Activated naive CD8-positive, alpha-beta T cell treated with anti-CD3 and anti-CD28 coated beads, Interleukin-2, amount 10 ng/mL, durations not matched to agents 7 days and 5 days (primary cell): ENCODE data around the gene PTN. TPM values are rescaled to one million over a fixed set of nuclear protein-coding genes. Genes with fewer than 3 reads are reported as not detected.

ENCODE experiments used
- ATAC-seq: fragments of 150-1000 bp; cut with Tn5 transposase; one replicate; pipeline ENCODE4 v1.10.0; 2021; ENCODE audit warnings: low read depth, moderate library complexity
- POLR2A ChIA-PET: fragments of 350-600 bp; sonication (Branson Sonifier 250); formaldehyde crosslinking; loops from one replicate; lab custom pipeline; 2021; ENCODE audit warnings: antibody characterized with exemption; lab: Charles Lee
- DNase-seq: peaks from one replicate; pipeline ENCODE4 v3.0.0; 2021
- H3K27ac Mint-ChIP-seq: one replicate; pipeline ENCODE4 v1.8.0; 2022; ENCODE audit warnings: mild to moderate bottlenecking, mixed read lengths
- H3K27me3 Mint-ChIP-seq: one replicate; pipeline ENCODE4 v1.8.0; 2022; ENCODE audit warnings: mild to moderate bottlenecking, moderate library complexity, mixed read lengths
- H3K36me3 Mint-ChIP-seq: one replicate; pipeline ENCODE4 v1.8.0; 2021; ENCODE audit warnings: mild to moderate bottlenecking, mixed read lengths
- H3K4me1 Mint-ChIP-seq: one replicate; pipeline ENCODE4 v1.8.0; 2021; ENCODE audit warnings: mixed read lengths
- H3K4me3 Mint-ChIP-seq: one replicate; pipeline ENCODE4 v1.8.0; 2022; ENCODE audit warnings: mild to moderate bottlenecking, moderate library complexity, mixed read lengths
- H3K9me3 Mint-ChIP-seq: one replicate; pipeline ENCODE4 v1.8.0; 2021; ENCODE audit warnings: mixed read lengths
- total RNA-seq, 2 experiments: library from RNA; stranded (reverse); gene quantifications; one replicate each; pipeline ENCODE4 v1.2.3, GENCODE V29; 2021

The PTN gene
- total RNA-seq, 2 experiments from 2014 or later: not detected

DNA sequence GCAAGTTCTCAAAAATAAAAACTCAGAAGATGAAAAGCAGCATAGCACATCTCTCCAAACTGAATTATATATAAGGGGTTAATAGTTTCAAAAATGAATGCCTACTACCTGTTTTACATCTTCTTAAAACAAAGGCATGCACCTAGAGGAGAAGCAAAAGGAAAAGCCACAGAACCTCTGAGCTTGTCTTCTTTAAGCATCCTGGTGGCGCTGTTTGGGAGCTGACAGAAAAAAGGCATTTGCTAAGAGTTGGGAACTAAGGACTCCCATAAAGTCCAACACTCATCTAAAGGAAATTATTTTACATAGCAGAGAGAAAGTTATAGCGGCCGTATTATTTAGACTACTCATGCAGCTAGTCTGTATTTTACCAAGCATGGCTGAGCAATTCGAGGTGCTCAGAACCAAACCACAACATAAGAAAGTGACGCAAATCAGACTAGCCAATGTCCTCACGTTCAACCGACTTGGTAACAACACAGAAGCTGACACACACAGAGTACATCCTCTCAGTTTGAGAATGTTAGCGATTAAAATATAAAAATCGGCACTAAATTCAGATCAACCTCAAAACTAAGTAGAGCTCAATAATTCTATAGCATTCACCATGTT lies 38.8 kb downstream of the PTN start:
- no peaks in the 10 kb centered on the region for H3K27me3 Mint-ChIP-seq
- no peaks in the 10 kb centered on the region for H3K4me1 Mint-ChIP-seq
- no peak for DNase-seq
- POLR2A ChIA-PET: no interaction called here
- H3K4me3 Mint-ChIP-seq: no peak overlapping the region
- no peaks in the 10 kb centered on the region for H3K36me3 Mint-ChIP-seq
- no peak for ATAC-seq
- no peaks in the 10 kb centered on the region for H3K9me3 Mint-ChIP-seq
- no peak overlapping the region for H3K27ac Mint-ChIP-seq

DNA sequence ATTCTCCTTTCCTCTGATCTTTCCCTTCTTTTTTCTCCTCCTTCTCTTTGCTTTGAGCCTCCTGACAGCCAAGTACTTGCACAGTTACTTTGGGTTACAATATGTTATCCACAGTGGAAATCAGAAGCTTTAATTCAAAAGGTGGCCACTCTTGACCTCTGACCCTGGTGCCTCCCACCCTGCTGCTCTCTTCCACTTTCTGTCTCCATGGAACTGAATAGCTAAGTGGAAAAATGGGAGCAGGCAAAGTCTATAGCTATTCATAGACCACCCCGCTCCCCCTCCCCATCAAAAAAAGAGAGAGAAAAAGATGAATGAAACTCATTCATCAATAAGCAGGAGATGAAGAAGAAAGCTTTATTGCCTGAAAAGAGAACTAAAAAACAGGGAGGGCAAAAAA lies 39.4 kb downstream of the PTN start:
- no peak for DNase-seq
- Mint-ChIP-seq H3K4me3 (no peak overlapping the region), H3K4me1 (no peaks in the 10 kb centered on the region), H3K27me3 (no peaks in the 10 kb centered on the region), H3K9me3 (no peaks in the 10 kb centered on the region), H3K27ac (no peak overlapping the region), H3K36me3 (no peaks in the 10 kb centered on the region)
- ATAC-seq: no peak
- POLR2A ChIA-PET: no interaction called here

GRCh38 chr7:137302081-137302480 lies 41.5 kb downstream of the PTN start:
- no peak for DNase-seq
- Mint-ChIP-seq H3K27ac (no peak overlapping the region), H3K9me3 (no peaks in the 10 kb centered on the region), H3K4me3 (no peak overlapping the region), H3K4me1 (no peaks in the 10 kb centered on the region), H3K27me3 (no peaks in the 10 kb centered on the region), H3K36me3 (no peaks in the 10 kb centered on the region)
- POLR2A ChIA-PET: no interaction called here
- no peak for ATAC-seq

DNA sequence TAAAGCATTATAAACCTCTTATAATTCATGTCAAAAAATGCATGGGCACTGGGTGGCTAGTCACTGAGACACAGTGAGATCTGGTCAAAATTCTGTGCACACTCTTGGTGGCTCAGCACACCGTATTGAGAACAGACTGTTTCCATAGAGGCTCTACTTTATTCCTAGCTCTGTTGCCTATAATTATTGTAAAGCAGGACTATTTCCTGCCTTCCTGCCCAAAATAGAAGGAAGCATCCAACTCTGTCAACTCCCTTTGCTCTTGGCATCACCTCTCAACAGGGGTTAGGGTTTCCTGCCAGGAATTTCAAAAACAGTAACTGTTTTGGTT lies 45.1 kb downstream of the PTN start:
- Mint-ChIP-seq H3K27ac (no peak overlapping the region), H3K4me3 (no peak overlapping the region), H3K9me3 (no peaks in the 10 kb centered on the region), H3K4me1 (no peaks in the 10 kb centered on the region), H3K27me3 (no peaks in the 10 kb centered on the region), H3K36me3 (no peaks in the 10 kb centered on the region)
- POLR2A ChIA-PET: no interaction called here
- ATAC-seq (no peak), DNase-seq (no peak)

DNA sequence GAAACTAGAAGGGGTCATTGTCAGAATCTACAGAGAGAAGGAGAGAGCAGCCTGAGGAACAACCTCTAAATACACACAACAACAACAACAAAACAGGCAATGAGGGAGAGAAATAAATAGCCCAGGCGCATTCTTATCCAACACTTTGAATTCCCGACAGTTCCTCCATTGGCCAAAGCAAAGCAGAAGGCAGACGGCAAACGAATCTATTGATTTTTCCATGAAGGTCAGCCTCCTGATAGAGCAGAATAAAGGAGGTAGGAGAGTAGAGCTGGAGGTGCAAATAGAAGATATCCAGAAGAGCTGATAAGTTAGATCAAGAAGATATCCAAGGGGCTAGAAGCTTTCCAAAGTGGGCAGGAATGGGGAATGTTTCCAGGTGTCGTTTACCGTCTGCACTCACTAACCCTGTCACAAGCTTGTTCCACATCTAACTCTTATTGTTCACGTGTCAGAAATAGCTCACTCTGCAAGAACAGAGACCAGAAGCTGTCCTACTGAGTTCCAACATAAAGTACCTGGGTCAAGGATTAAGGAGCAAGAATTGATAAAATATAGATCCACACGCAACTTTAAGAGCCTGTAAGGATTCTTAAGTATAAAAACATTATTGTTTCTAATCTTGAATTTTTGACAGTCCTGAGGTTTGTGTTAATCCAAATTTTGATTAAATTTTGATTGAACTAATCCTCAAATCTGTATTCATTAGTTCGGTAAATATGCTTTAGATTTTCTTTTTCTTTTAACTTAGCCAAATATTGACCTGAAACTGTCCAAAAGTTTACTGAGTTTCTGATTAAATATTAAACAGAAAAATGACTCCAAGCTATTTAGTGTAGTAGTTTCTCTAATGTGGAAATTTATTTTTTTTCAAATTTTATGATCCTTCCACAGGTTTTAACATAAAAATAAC lies 45.7 kb downstream of the PTN start:
- Mint-ChIP-seq H3K9me3 (no peaks in the 10 kb centered on the region), H3K4me3 (no peak overlapping the region), H3K27ac (no peak overlapping the region), H3K4me1 (no peaks in the 10 kb centered on the region), H3K36me3 (no peaks in the 10 kb centered on the region), H3K27me3 (no peaks in the 10 kb centered on the region)
- no peak for DNase-seq
- ATAC-seq: no peak
- POLR2A ChIA-PET: no interaction called here

GRCh38 chr7:137296576-137296975 lies 47.0 kb downstream of the PTN start:
- Mint-ChIP-seq H3K4me1 (no peaks in the 10 kb centered on the region), H3K27me3 (no peaks in the 10 kb centered on the region), H3K9me3 (peaks cover 1% of the 10 kb centered on the region), H3K27ac (no peak overlapping the region), H3K36me3 (no peaks in the 10 kb centered on the region), H3K4me3 (no peak overlapping the region)
- POLR2A ChIA-PET: no interaction called here
- no peak for ATAC-seq
- no peak for DNase-seq

DNA sequence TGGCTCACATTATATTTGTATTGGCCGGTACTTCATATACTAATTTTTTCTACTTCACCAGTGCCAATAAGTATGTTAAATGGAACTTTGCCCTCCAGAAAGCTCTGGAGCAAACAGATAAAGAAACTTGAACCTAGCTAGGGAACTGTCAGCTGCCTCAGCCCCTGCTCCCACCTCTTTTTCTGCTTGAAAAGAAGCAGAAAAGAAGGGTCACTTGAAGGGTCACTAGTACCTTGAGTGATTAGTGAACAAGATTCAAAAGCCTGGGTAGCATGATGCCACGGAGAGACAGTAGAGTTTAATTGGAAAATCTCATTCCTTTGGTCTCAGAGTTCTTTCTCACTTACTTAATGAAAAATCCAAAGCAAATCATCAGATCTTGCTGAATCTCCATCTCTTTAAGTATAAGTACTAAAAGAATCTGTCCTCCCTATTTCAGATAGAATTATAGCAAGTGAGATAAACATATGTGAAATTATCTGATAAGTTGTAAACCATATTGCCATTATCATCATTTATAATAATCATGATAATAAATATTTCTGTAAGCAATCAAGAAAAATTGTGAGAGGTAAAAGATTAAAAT lies 47.7 kb downstream of the PTN start:
- Mint-ChIP-seq H3K27me3 (no peaks in the 10 kb centered on the region), H3K4me1 (no peaks in the 10 kb centered on the region), H3K27ac (no peak overlapping the region), H3K36me3 (no peaks in the 10 kb centered on the region), H3K9me3 (peaks cover 1% of the 10 kb centered on the region), H3K4me3 (no peak overlapping the region)
- DNase-seq (no peak), ATAC-seq (no peak)
- POLR2A ChIA-PET: no interaction called here

- H3K4me3 Mint-ChIP-seq: no peak overlapping the region
- POLR2A ChIA-PET: no interaction called here
- no peaks in the 10 kb centered on the region for H3K36me3 Mint-ChIP-seq
- no peak for DNase-seq
- H3K27ac Mint-ChIP-seq: no peak overlapping the region
- ATAC-seq: no peak
- H3K27me3 Mint-ChIP-seq: no peaks in the 10 kb centered on the region
- peaks cover 1% of the 10 kb centered on the region for H3K9me3 Mint-ChIP-seq
- no peaks in the 10 kb centered on the region for H3K4me1 Mint-ChIP-seq
Observed at GRCh38 chr7:137289101-137289500, 54.4 kb downstream of the PTN start.

- no peaks in the 10 kb centered on the region for H3K36me3 Mint-ChIP-seq
- POLR2A ChIA-PET: no interaction called here
- no peak for DNase-seq
- ATAC-seq: no peak
- H3K4me1 Mint-ChIP-seq: no peaks in the 10 kb centered on the region
- peaks cover 1% of the 10 kb centered on the region for H3K9me3 Mint-ChIP-seq
- no peak overlapping the region for H3K27ac Mint-ChIP-seq
- no peak overlapping the region for H3K4me3 Mint-ChIP-seq
- no peaks in the 10 kb centered on the region for H3K27me3 Mint-ChIP-seq
Observed at GRCh38 chr7:137287651-137288258, 55.8 kb downstream of the PTN start.

DNA sequence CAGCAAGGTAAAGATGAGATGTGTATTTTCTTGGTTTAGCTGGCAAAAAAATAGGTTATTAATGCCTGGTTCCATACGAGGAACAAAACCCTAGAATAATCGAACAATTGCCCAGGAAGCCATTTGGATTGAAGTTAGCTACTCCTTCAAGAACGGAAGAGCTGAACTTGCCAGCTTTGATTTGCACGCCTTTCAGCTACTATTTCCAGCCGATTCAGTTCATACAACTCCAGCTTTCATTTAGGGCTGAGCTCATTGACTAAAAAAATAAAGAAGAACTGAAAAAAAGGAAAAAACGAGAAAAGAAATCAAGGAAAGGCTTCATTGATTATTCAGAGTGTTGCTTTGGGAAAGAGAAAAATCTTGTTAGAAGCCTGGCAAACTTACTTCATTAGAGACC lies 60.4 kb downstream of the PTN start:
- no peaks in the 10 kb centered on the region for H3K4me1 Mint-ChIP-seq
- no peak for ATAC-seq
- no peaks in the 10 kb centered on the region for H3K36me3 Mint-ChIP-seq
- no peaks in the 10 kb centered on the region for H3K9me3 Mint-ChIP-seq
- DNase-seq: no peak
- H3K27ac Mint-ChIP-seq: no peak overlapping the region
- POLR2A ChIA-PET: no interaction called here
- no peaks in the 10 kb centered on the region for H3K27me3 Mint-ChIP-seq
- no peak overlapping the region for H3K4me3 Mint-ChIP-seq

DNA sequence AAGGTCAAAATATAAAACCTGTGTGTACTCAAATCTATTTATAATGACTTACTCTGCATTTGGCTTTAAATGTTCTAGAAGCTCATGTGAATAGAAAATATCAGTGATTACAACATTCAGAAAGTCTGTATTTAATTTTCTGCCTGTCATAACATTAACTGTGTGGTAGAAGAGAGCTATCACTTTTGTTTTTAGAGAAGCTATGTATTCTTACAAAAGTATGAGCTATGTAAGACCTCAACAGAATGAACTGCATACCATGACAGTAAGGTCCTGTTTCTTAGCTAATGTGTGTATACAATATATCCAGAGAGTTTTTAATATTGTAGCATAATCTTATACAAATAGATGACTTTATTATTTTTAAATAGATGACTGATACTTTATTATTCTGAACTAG lies 61.5 kb downstream of the PTN start:
- Mint-ChIP-seq H3K9me3 (no peaks in the 10 kb centered on the region), H3K4me1 (no peaks in the 10 kb centered on the region), H3K27ac (no peak overlapping the region), H3K4me3 (no peak overlapping the region), H3K36me3 (no peaks in the 10 kb centered on the region), H3K27me3 (no peaks in the 10 kb centered on the region)
- POLR2A ChIA-PET: no interaction called here
- DNase-seq (no peak), ATAC-seq (no peak)

DNA sequence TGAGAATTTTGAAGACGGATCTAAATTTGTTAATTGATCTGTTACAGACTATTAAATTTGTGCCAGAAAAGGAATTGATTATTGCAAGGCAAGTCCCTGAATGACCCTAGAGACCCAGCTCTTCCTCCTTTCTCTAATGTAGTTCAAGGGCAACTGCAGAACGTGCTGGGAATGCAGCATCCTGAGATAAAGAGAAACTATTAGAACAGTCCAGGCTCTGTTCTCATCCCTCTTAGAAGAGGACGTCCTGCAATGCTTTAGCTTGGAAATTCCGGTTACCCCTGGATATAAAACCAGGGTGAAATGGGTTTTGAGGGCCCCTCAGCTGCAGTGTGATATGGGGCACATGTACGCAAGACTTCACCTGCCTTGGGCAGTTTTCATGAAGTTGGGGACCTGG lies 67.3 kb downstream of the PTN start:
- no peaks in the 10 kb centered on the region for H3K9me3 Mint-ChIP-seq
- POLR2A ChIA-PET: no interaction called here

DNA sequence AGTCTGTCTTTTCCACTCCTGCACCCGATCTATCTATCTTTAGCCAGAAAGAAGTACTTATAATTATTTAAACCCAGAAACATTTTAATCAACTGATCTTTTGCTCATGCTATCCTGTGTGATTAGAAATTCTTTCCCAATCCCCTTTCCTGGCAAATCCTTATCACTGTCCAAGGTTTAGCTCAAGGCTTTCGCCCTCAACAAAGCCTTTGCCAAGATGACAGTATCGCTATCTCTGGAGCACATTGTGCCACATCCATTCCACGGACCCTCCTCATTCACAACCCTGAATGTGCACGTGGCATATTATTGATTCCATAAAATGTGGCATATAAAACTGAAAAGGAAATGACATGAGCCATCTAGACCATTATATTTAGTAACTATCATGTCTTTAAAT lies 71.3 kb downstream of the PTN start:
- DNase-seq: no peak
- Mint-ChIP-seq H3K9me3 (peaks cover 1% of the 10 kb centered on the region), H3K27me3 (no peaks in the 10 kb centered on the region), H3K4me3 (no peak overlapping the region), H3K4me1 (no peaks in the 10 kb centered on the region), H3K36me3 (no peaks in the 10 kb centered on the region), H3K27ac (no peak overlapping the region)
- ATAC-seq: no peak
- POLR2A ChIA-PET: no interaction called here

More for the DNA sequence above, 67.3 kb downstream of the PTN start:
- Mint-ChIP-seq H3K27ac (no peak overlapping the region), H3K4me1 (no peaks in the 10 kb centered on the region), H3K27me3 (no peaks in the 10 kb centered on the region), H3K4me3 (no peak overlapping the region), H3K36me3 (no peaks in the 10 kb centered on the region)
- DNase-seq: no peak
- ATAC-seq: no peak

GRCh38 chr7:137269240-137269639 lies 74.3 kb downstream of the PTN start:
- DNase-seq (no peak), ATAC-seq (no peak)
- POLR2A ChIA-PET: no interaction called here
- Mint-ChIP-seq H3K4me1 (no peaks in the 10 kb centered on the region), H3K27ac (no peak overlapping the region), H3K9me3 (peaks cover 4% of the 10 kb centered on the region), H3K27me3 (peaks cover 3% of the 10 kb centered on the region), H3K36me3 (no peaks in the 10 kb centered on the region), H3K4me3 (no peak overlapping the region)
